ENCODE measurements around the gene ASIC1. TPM values are rescaled to one million over a fixed set of nuclear protein-coding genes. Genes with fewer than 3 reads are reported as not detected.

Gene ASIC1
- total and polyA plus RNA-seq, 2 of the 13 experiments (the other 11 are each of a cell fraction or from before 2014, with no cell fraction given): 0.44 to 1.5 TPM

DNA sequence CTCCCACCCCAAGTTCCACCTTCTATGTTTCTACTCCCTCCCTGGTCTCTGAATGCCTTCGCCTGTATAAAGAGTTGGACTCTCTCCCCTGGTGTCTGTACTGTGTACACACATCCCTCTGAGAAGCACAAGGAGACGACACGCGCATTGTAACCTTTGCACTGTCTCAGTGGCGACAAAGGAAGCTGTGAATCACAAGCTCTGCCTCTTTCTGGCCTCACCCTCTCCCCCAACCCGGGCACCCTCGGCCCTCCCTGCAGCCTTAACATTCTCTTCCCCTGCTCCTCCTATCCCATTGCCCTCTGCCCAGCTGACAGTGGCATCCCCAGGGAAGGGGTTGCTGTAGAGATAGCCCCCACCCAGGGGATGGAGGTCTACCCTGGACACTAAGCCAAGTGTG lies 25.2 kb downstream of the ASIC1 start (continued):
- TF ChIP-seq ZNF407 (CRISPR knock-in tag; IDR thresholded peaks at IDR 0.05; ENCODE audit: not compliant biosample characterization) (no peak), LCORL (IDR thresholded peaks at IDR 0.05) (no peak), LCORL (CRISPR knock-in tag; IDR thresholded peaks at IDR 0.05) (0 out of 2 replicates have a peak, but pooled peaks have one; percentile 47), GLMP (CRISPR knock-in tag; IDR thresholded peaks at IDR 0.05; ENCODE audit: borderline replicate concordance) (no peak), FIP1L1 (IDR thresholded peaks at IDR 0.05; ENCODE audit: borderline replicate concordance, insufficient read depth, low read depth, low read length) (no peak), ZBTB1 (CRISPR knock-in tag; IDR thresholded peaks at IDR 0.05; ENCODE audit: borderline replicate concordance) (no peak), KDM3A (CRISPR knock-in tag; IDR thresholded peaks at IDR 0.05; ENCODE audit: low read depth) (no peak), NFRKB (IDR thresholded peaks at IDR 0.05) (no peak), SUZ12 (IDR thresholded peaks at IDR 0.05; ENCODE audit: low read depth, low read length) (no peak), DMAP1 (CRISPR knock-in tag; IDR thresholded peaks at IDR 0.05) (peak; percentile 65; the same call in 1 of the 2 replicates), NBN (conservative IDR thresholded peaks at IDR 0.05) (no peak), ZNF556 (CRISPR knock-in tag; IDR thresholded peaks at IDR 0.05; ENCODE audit: borderline replicate concordance) (no peak), EEA1 (CRISPR knock-in tag; IDR thresholded peaks at IDR 0.05; ENCODE audit: borderline replicate concordance) (no peak), CSRNP1 (CRISPR knock-in tag; IDR thresholded peaks at IDR 0.05) (no peak), ZNF691 (CRISPR knock-in tag; IDR thresholded peaks at IDR 0.05; ENCODE audit: borderline replicate concordance, low read depth) (no peak; the same call in 1 of the 2 replicates)
- TF ChIP-seq, protein P1, sequence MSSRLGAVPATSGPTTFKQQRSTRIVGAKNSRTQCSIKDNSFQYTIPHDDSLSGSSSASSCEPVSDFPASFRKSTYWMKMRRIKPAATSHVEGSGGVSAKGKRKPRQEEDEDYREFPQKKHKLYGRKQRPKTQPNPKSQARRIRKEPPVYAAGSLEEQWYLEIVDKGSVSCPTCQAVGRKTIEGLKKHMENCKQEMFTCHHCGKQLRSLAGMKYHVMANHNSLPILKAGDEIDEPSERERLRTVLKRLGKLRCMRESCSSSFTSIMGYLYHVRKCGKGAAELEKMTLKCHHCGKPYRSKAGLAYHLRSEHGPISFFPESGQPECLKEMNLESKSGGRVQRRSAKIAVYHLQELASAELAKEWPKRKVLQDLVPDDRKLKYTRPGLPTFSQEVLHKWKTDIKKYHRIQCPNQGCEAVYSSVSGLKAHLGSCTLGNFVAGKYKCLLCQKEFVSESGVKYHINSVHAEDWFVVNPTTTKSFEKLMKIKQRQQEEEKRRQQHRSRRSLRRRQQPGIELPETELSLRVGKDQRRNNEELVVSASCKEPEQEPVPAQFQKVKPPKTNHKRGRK (CRISPR knock-in tag; IDR thresholded peaks at IDR 0.05): no peak
- TF ChIP-seq, protein P2, sequence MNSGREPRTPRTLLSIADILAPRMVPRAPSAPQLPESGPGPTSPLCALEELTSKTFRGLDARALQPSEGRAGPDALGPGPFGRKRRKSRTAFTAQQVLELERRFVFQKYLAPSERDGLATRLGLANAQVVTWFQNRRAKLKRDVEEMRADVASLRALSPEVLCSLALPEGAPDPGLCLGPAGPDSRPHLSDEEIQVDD (CRISPR knock-in tag; IDR thresholded peaks at IDR 0.05; ENCODE audit: borderline replicate concordance): no peak

Data from HepG2 (cell line).